ENCODE results near the gene GLT8D1. TPM values are rescaled to one million over a fixed set of nuclear protein-coding genes. Genes with fewer than 3 reads are reported as not detected.
A peak's percentile ranks its signal among the peaks of the same experiment; 100 is the strongest.

GLT8D1 gene
- total and polyA plus RNA-seq, 2 of the 13 experiments (the other 11 are each of a cell fraction or from before 2014, with no cell fraction given) = 110 to 121 TPM

GRCh38 chr3:52704611-52705437, 767 bp downstream of the GLT8D1 start (continued):
- TF ChIP-seq ZBTB7A (CRISPR knock-in tag; IDR thresholded peaks at IDR 0.05) = no peak
- no peak for TF ChIP-seq ZNF766 (CRISPR knock-in tag; IDR thresholded peaks at IDR 0.05; ENCODE audit: borderline replicate concordance)
- no peak for TF ChIP-seq ZNF577 (CRISPR knock-in tag; IDR thresholded peaks at IDR 0.05; ENCODE audit: borderline replicate concordance, low read depth)
- no peak for TF ChIP-seq ZNF83 (CRISPR knock-in tag; IDR thresholded peaks at IDR 0.05; ENCODE audit: borderline replicate concordance)
- peak; percentile 59 for TF ChIP-seq ESRRA (CRISPR knock-in tag; IDR thresholded peaks at IDR 0.05; ENCODE audit: low read depth)
- TF ChIP-seq CEBPG (CRISPR knock-in tag; IDR thresholded peaks at IDR 0.05) = peak; percentile 28
- TF ChIP-seq SIX1 (CRISPR knock-in tag; IDR thresholded peaks at IDR 0.05; ENCODE audit: borderline replicate concordance) = peak; percentile 38; the same call in 1 of the 2 replicates
- no peak for TF ChIP-seq PHF20 (CRISPR knock-in tag; IDR thresholded peaks at IDR 0.05)
- no peak; the same call in none of the 2 replicates for TF ChIP-seq REL (CRISPR knock-in tag; conservative IDR thresholded peaks at IDR 0.05)
- peak; percentile 61; the same call in 1 of the 2 replicates for TF ChIP-seq HMGXB3 (CRISPR knock-in tag; IDR thresholded peaks at IDR 0.05; ENCODE audit: borderline replicate concordance)
- TF ChIP-seq SKIL (CRISPR knock-in tag; IDR thresholded peaks at IDR 0.05; ENCODE audit: borderline replicate concordance) = peak; percentile 86; the same call in 1 of the 2 replicates
- peak; percentile 56; the same call in 1 of the 2 replicates for TF ChIP-seq ZSCAN9 (CRISPR knock-in tag; IDR thresholded peaks at IDR 0.05; ENCODE audit: borderline replicate concordance)
- TF ChIP-seq WIZ (CRISPR knock-in tag; IDR thresholded peaks at IDR 0.05) = no peak
- TF ChIP-seq XRCC5 (optimal IDR thresholded peaks at IDR 0.05; ENCODE audit: low read length) = no peak
- peak; percentile 73 for TF ChIP-seq SNAPC4 (CRISPR knock-in tag; IDR thresholded peaks at IDR 0.05)
- TF ChIP-seq ZNF354B (CRISPR knock-in tag; IDR thresholded peaks at IDR 0.05) = no peak
- no peak for TF ChIP-seq ZNF879 (CRISPR knock-in tag; IDR thresholded peaks at IDR 0.05)
- peak; percentile 96 for TF ChIP-seq MAX (IDR thresholded peaks at IDR 0.05)

All from HepG2 (cell line).